ENCODE data around the gene PARN.

GRCh38 chr16:14400285-14400977 lies 229.6 kb downstream of the PARN start:
- TF ChIP-seq CTCF (IDR thresholded peaks at IDR 0.05) (no peak), POLR2A (IDR thresholded peaks at IDR 0.05) (no peak)
